H1 (cell line): ENCODE measurements around the gene PNPLA1. TPM values are rescaled to one million over a fixed set of nuclear protein-coding genes. Genes with fewer than 3 reads are reported as not detected.

Source experiments
- CTBP2 ChIP-seq: IDR thresholded peaks from 2 replicates; pipeline ENCODE4 v1.7.0; 2011; ENCODE audit warnings: borderline replicate concordance, mild to moderate bottlenecking, moderate library complexity, mixed read lengths, low read length; ENCODE audit not compliant: insufficient read depth, insufficient read length
- KDM1A ChIP-seq: fragments of 200-600, 300-600 bp; sonication (generic); IDR thresholded peaks from 2 replicates; pipeline ENCODE4 v1.7.1; 2016; ENCODE audit warnings: mild to moderate bottlenecking, low read length, borderline replicate concordance
- RAD21 ChIP-seq, 2 experiments: IDR thresholded peaks in 1 of 2; conservative IDR thresholded peaks in 1 of 2; 2 replicates each; pipeline ENCODE4 v1.6.1; 2011; ENCODE audit warnings: low read depth in 2 of 2, low read length in 2 of 2, improper control_type of control experiment in 1 of 2, inconsistent platforms in 1 of 2, mild to moderate bottlenecking in 1 of 2, moderate library complexity in 1 of 2
- USF2 ChIP-seq: IDR thresholded peaks from 2 replicates; pipeline ENCODE4 v1.6.1; 2011; ENCODE audit warnings: low read length, improper control_type of control experiment
- polyA plus RNA-seq, 7 experiments: library from polyadenylated mRNA; depleted of rRNA in 3 of 7; stranded (reverse) in 5 of 7; unstranded in 2 of 7; fragments of >200 nt in 5 of 7; fragments of 200-250 nt in 2 of 7; gene quantifications; 1 replicate in 5 of 7; 2 replicates in 1 of 7; 4 replicates in 1 of 7; pipeline versions ENCODE4 v1.2.1 to v1.2.3, GENCODE V29; 2011 to 2013; ENCODE audit warnings: missing spikeins in 2 of 7, mixed read lengths in 2 of 7
- total RNA-seq: library from RNA; stranded (reverse); fragmentation: NEBNext Ultra II Directional; extraction: Animal tissue kit (Norgen Biotek cat#: 25700); gene quantifications from 2 replicates; pipeline ENCODE4 v1.2.1, GENCODE V29; 2021

PNPLA1 gene
- total and polyA plus RNA-seq, 2 of the 8 experiments (the other 6 are each of a cell fraction or from before 2014, with no cell fraction given): not detected

GRCh38 chr6:36273802-36274514, 4.1 kb downstream of the PNPLA1 start (continued):
- TF ChIP-seq USF2 (no peak), CTBP2 (no peak), KDM1A (no peak), RAD21 (IDR thresholded peaks at IDR 0.05 in 1 of 2, conservative IDR thresholded peaks at IDR 0.05 in 1 of 2; ENCODE audit: low read depth in 2 of 2, low read length in 2 of 2) (no peak)
